MM.1S (cell line): ENCODE data around the gene THSD7B.

Experiments used
- DNase-seq: peaks from one replicate; pipeline ENCODE4 v3.0.0-alpha.2; 2015
- H2AFZ ChIP-seq: fragments of 300-600 bp; sonication (generic); 2 replicates; pipeline ENCODE4 v1.6.0; 2016; ENCODE audit warnings: antibody characterized with exemption, low read length
- H3F3A ChIP-seq: fragments of 300-600 bp; sonication (generic); 2 replicates; pipeline ENCODE4 v1.6.1; 2016; ENCODE audit warnings: mild to moderate bottlenecking, antibody characterized with exemption, low read length, moderate library complexity, mixed read lengths; ENCODE audit not compliant: insufficient read depth
- H3K27ac ChIP-seq: fragments of 300-600 bp; sonication (generic); 2 replicates; pipeline ENCODE4 v1.5.1; 2016; ENCODE audit warnings: mild to moderate bottlenecking, low read length
- H3K27me3 ChIP-seq: fragments of 300-600 bp; sonication (generic); replicated peaks from 2 replicates; pipeline ENCODE4 v1.6.0; 2016; ENCODE audit warnings: low read length; ENCODE audit not compliant: insufficient read depth
- H3K36me3 ChIP-seq: fragments of 300-600 bp; sonication (generic); replicated peaks from 2 replicates; pipeline ENCODE4 v1.6.1; 2016; ENCODE audit warnings: mild to moderate bottlenecking, low read length, mixed read lengths; ENCODE audit not compliant: insufficient read depth
- H3K4me1 ChIP-seq: fragments of 300-600 bp; sonication (generic); 2 replicates; pipeline ENCODE4 v1.6.1; 2016; ENCODE audit warnings: low read length, mixed read lengths
- H3K4me2 ChIP-seq: fragments of 300-600 bp; sonication (generic); 2 replicates; pipeline ENCODE4 v1.6.0; 2016; ENCODE audit warnings: low read depth, low read length
- H3K4me3 ChIP-seq: fragments of 300-600 bp; sonication (generic); 2 replicates; pipeline ENCODE4 v1.5.1; 2016; ENCODE audit warnings: low read length, mixed read lengths
- H3K79me2 ChIP-seq: fragments of 300-600 bp; sonication (generic); 2 replicates; pipeline ENCODE4 v1.6.1; 2016; ENCODE audit warnings: mixed run types, low read length, mixed read lengths
- H3K9ac ChIP-seq: fragments of 300-600 bp; sonication (generic); 2 replicates; pipeline ENCODE4 v1.6.1; 2016; ENCODE audit warnings: low read length, mixed read lengths
- H3K9me2 ChIP-seq: fragments of 300-600 bp; sonication (generic); replicated peaks from 2 replicates; pipeline ENCODE4 v1.6.1; 2016; ENCODE audit warnings: mild to moderate bottlenecking, low read length, mixed read lengths; ENCODE audit not compliant: insufficient read depth
- H3K9me3 ChIP-seq: fragments of 300-600 bp; sonication (generic); replicated peaks from 2 replicates; pipeline ENCODE4 v1.6.1; 2016; ENCODE audit warnings: mild to moderate bottlenecking, low read length, mixed read lengths; ENCODE audit not compliant: insufficient read depth
- H4K20me1 ChIP-seq: fragments of 300-600 bp; sonication (generic); 2 replicates; pipeline ENCODE4 v1.6.1; 2016; ENCODE audit warnings: mild to moderate bottlenecking, low read length, moderate library complexity, mixed read lengths; ENCODE audit not compliant: insufficient read depth
- CTCF ChIP-seq: fragments of 300-600 bp; sonication (generic); IDR thresholded peaks from 2 replicates; pipeline ENCODE4 v1.5.1; 2016; ENCODE audit warnings: antibody characterized with exemption, low read length, mixed read lengths
- EZH2 ChIP-seq: fragments of 300-600 bp; sonication (generic); optimal IDR thresholded peaks from 2 replicates; pipeline ENCODE3; 2017; ENCODE audit warnings: low read depth, mild to moderate bottlenecking, antibody characterized with exemption, low read length, mixed read lengths
- EZH2phosphoT487 ChIP-seq: fragments of 300-600 bp; sonication (generic); IDR thresholded peaks from 2 replicates; pipeline ENCODE4 v1.6.1; 2018; ENCODE audit warnings: antibody characterized with exemption, low read length

The THSD7B gene

DNA sequence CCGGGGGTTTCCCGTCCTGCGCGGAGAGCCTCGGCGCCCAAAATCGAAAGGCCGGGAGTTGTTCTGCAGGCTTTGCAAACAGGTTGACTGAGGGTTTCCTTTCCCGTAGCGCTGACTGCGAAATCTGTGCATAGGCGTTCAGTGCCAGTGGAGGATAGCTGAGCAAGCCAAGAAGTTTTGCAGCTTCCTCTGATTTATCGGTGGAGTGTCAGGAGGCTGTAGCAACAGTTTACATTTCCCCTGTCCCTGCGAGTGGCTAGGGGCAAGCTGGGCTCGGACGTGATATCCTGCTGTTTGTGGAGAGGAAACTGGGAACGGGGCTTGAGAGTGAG lies 694 bp downstream of the THSD7B start:
- no peak for TF ChIP-seq EZH2phosphoT487
- no peak for TF ChIP-seq EZH2
- no peak for TF ChIP-seq CTCF
- H3K27ac ChIP-seq, result no peak overlapping the region
- DNase-seq, result peak; percentile 72
- H4K20me1 ChIP-seq, result no peaks in the 10 kb centered on the region
- no peaks in the 10 kb centered on the region for H3K9me2 ChIP-seq
- H3K9me3 ChIP-seq, result no peaks in the 10 kb centered on the region
- H3K27me3 ChIP-seq, result peaks cover 3% of the 10 kb centered on the region; the same call in 1 of the 2 replicates
- H3F3A ChIP-seq, result no peaks in the 10 kb centered on the region
- H2AFZ ChIP-seq, result peak overlapping the region; percentile 74; the same call in 1 of the 2 replicates
- no peaks in the 10 kb centered on the region for H3K36me3 ChIP-seq
- peak overlapping the region; percentile 77 for H3K4me3 ChIP-seq
- H3K4me1 ChIP-seq, result no peaks in the 10 kb centered on the region; the same call in 1 of the 2 replicates
- H3K79me2 ChIP-seq, result no peaks in the 10 kb centered on the region
- H3K9ac ChIP-seq, result no peak overlapping the region
- peak overlapping the region; percentile 91 for H3K4me2 ChIP-seq

- Histone ChIP-seq H3K36me3 (no peaks in the 10 kb centered on the region), H2AFZ (no peak overlapping the region), H3K9me2 (no peaks in the 10 kb centered on the region), H3K27me3 (peaks cover 3% of the 10 kb centered on the region; the same call in 1 of the 2 replicates), H3K79me2 (no peaks in the 10 kb centered on the region), H3F3A (no peaks in the 10 kb centered on the region), H3K4me1 (no peaks in the 10 kb centered on the region; the same call in 1 of the 2 replicates), H4K20me1 (no peaks in the 10 kb centered on the region), H3K4me2 (peak overlapping the region; percentile 91; the same call in 1 of the 2 replicates), H3K9me3 (no peaks in the 10 kb centered on the region), H3K27ac (no peak overlapping the region), H3K9ac (no peak overlapping the region), H3K4me3 (no peak overlapping the region)
- DNase-seq, result peak; percentile 77
- TF ChIP-seq CTCF, result no peak
- no peak for TF ChIP-seq EZH2phosphoT487
- TF ChIP-seq EZH2, result no peak
These were observed 1.7 kb downstream of the THSD7B start for GRCh38 chr2:136767030-136767429.

DNA sequence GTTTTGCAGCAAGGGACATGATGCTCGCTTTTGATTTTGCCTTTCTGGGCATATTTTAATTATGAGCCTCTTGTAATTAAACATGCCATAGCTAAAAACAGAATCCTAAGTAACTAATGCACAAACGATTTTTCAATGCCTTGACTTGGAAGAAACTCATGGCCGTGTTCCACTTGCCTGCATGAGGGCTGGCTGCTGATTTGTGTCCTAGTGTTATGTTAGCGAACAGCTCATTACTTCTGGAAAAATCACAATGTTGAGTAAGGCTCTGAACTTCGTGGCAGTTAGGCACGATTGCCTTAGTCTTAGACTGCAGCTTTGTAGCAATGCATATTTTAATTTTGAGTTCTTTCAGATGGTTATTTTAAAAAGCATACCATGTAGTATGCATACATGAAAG lies 4.5 kb downstream of the THSD7B start:
- H3K9me3 ChIP-seq, result no peaks in the 10 kb centered on the region
- TF ChIP-seq EZH2 (no peak), EZH2phosphoT487 (no peak), CTCF (no peak)
- no peak overlapping the region for H3K27ac ChIP-seq
- no peaks in the 10 kb centered on the region for H3K79me2 ChIP-seq
- no peaks in the 10 kb centered on the region for H4K20me1 ChIP-seq
- H3K9me2 ChIP-seq, result no peaks in the 10 kb centered on the region
- no peaks in the 10 kb centered on the region for H3F3A ChIP-seq
- H3K27me3 ChIP-seq, result peaks cover 3% of the 10 kb centered on the region; the same call in 1 of the 2 replicates
- H3K4me3 ChIP-seq, result no peak overlapping the region
- no peak for DNase-seq
- H3K9ac ChIP-seq, result no peak overlapping the region
- no peak overlapping the region for H2AFZ ChIP-seq
- H3K4me1 ChIP-seq, result no peaks in the 10 kb centered on the region; the same call in 1 of the 2 replicates
- no peak overlapping the region for H3K4me2 ChIP-seq
- no peaks in the 10 kb centered on the region for H3K36me3 ChIP-seq
